Esophagus muscularis mucosa (tissue), 4 donors: Measurements from ENCODE around the gene USPL1. TPM values are rescaled to one million over a fixed set of nuclear protein-coding genes. Genes with fewer than 3 reads are reported as not detected.
A peak's percentile ranks its signal among the peaks of the same experiment; 100 is the strongest.

ENCODE experiments used
- DNase-seq: peaks from one replicate; pipeline ENCODE4 v3.0.0-alpha.2; 2017; ENCODE audit errors: extremely low spot score
- H3K27ac ChIP-seq, 4 donors: fragments of 200-600 bp; sonication (generic); replicated peaks in 1 of 4; 1 replicate in 3 of 4; 2 replicates in 1 of 4; pipeline ENCODE4 v1.5.1; 2016 to 2019; ENCODE audit warnings: mild to moderate bottlenecking in 1 of 4
- H3K27me3 ChIP-seq, 4 donors: fragments of 200-600 bp; sonication (generic); one replicate each; pipeline versions ENCODE4 v1.5.1 to v1.6.0; 2016 to 2019
- H3K36me3 ChIP-seq, 4 donors: fragments of 200-600 bp; sonication (generic); one replicate each; pipeline ENCODE4 v1.5.1; 2016 to 2019
- H3K4me1 ChIP-seq, 4 donors: fragments of 200-600 bp; sonication (generic); one replicate each; pipeline ENCODE4 v1.5.1; 2016 to 2019
- H3K4me3 ChIP-seq, 4 donors: fragments of 200-600 bp; sonication (generic); 1 replicate in 2 of 4; 2 replicates in 2 of 4; pipeline ENCODE4 v1.5.1; 2016 to 2019; ENCODE audit warnings: mild to moderate bottlenecking in 4 of 4, moderate library complexity in 1 of 4
- H3K9me3 ChIP-seq, 4 donors: fragments of 200-600 bp; sonication (generic); 1 replicate in 3 of 4; 2 replicates in 1 of 4; pipeline ENCODE4 v1.5.1; 2016 to 2019
- CTCF ChIP-seq, 3 experiments: fragments of 200-600 bp in 2 of 3; fragments of 450-650 bp in 1 of 3; sonication (generic) in 2 of 3; IDR thresholded peaks; one replicate each; pipeline ENCODE4 v1.5.1; 2017 to 2019; ENCODE audit warnings: antibody characterized with exemption in 3 of 3, mild to moderate bottlenecking in 2 of 3, moderate library complexity in 1 of 3
- EP300 ChIP-seq: sonication (generic); formaldehyde crosslinking; IDR thresholded peaks from one replicate; pipeline ENCODE4 v1.6.1; 2017; ENCODE audit warnings: antibody characterized with exemption
- POLR2A ChIP-seq: fragments of 450-650 bp; IDR thresholded peaks from one replicate; pipeline ENCODE4 v1.6.1; 2017; ENCODE audit warnings: antibody characterized with exemption, moderate library complexity, mild to moderate bottlenecking, low read depth
- POLR2AphosphoS5 ChIP-seq, 2 donors: sonication (generic); formaldehyde crosslinking; IDR thresholded peaks; one replicate each; pipeline ENCODE4 v1.6.1; 2017; ENCODE audit warnings: antibody characterized with exemption in 2 of 2
- WGBS: methylation state at CpG from one replicate; pipeline ENCODE4 v1.1.5; 2018; 5-methylcytosine and 5-hydroxymethylcytosine counted together
- intact Hi-C: fragments of 100-400 bp; cut with DNase I; formaldehyde crosslinking; loops from one replicate; pipeline ENCODE4 v1.15.1; 2023
- total RNA-seq, 4 donors: library from RNA; depleted of rRNA; stranded (reverse); fragments of >200 nt; gene quantifications; one replicate each; pipeline versions ENCODE4 v1.1.0 to v1.2.1, GENCODE V29; 2016

USPL1 gene
- total RNA-seq, 4 donors from 2014 or later = 13.2 to 21.6 (median 19.4) TPM

GRCh38 chr13:30687601-30688000 is 69.9 kb downstream of the USPL1 start:
- no peak overlapping the region for H3K4me3 ChIP-seq
- no peaks in the 10 kb centered on the region for H3K36me3 ChIP-seq
- peaks cover 0 to 15% (median 6%) of the 10 kb centered on the region in 4 donors for H3K4me1 ChIP-seq
- H3K9me3 ChIP-seq = no peaks in the 10 kb centered on the region
- TF ChIP-seq POLR2A (no peak), EP300 (no peak), CTCF (IDR thresholded peaks at IDR 0.05) (no peak), POLR2AphosphoS5 (IDR thresholded peaks at IDR 0.05) (no peak)
- H3K27ac ChIP-seq = no peak overlapping the region
- intact Hi-C loops = no loop called here
- H3K27me3 ChIP-seq = no peaks in the 10 kb centered on the region
- DNase-seq = no peak
- WGBS = 92% methylated on average over 3 of the region's 3 CpGs

GRCh38 chr13:30689752-30690151 is 72.0 kb downstream of the USPL1 start:
- H3K27me3 ChIP-seq = no peaks in the 10 kb centered on the region
- no peak for TF ChIP-seq POLR2AphosphoS5 (IDR thresholded peaks at IDR 0.05)
- TF ChIP-seq EP300 = no peak
- TF ChIP-seq POLR2A = no peak
- TF ChIP-seq CTCF (IDR thresholded peaks at IDR 0.05) = no peak
- no peaks in the 10 kb centered on the region for H3K36me3 ChIP-seq
- no peak for DNase-seq
- peak overlapping the region; percentile 62 to 76 (median 64) for H3K27ac ChIP-seq
- no peaks in the 10 kb centered on the region for H3K9me3 ChIP-seq
- H3K4me3 ChIP-seq = peak overlapping the region; percentile 43 to 64 (median 55)
- peaks cover 0 to 15% (median 6%) of the 10 kb centered on the region in 4 donors for H3K4me1 ChIP-seq
- WGBS = 90% methylated on average over 12 of the region's 14 CpGs
- intact Hi-C loops = no loop called here

GRCh38 chr13:30690282-30691188 is 72.8 kb downstream of the USPL1 start:
- H3K27ac ChIP-seq = peak overlapping the region; percentile 62 to 76 (median 64)
- peak; percentile 93 for DNase-seq
- H3K9me3 ChIP-seq = no peaks in the 10 kb centered on the region
- intact Hi-C loops = no loop called here
- WGBS = 36% methylated on average over 17 of the region's 21 CpGs
- peak overlapping the region; percentile 43 to 64 (median 55) for H3K4me3 ChIP-seq
- no peaks in the 10 kb centered on the region for H3K27me3 ChIP-seq
- H3K36me3 ChIP-seq = no peaks in the 10 kb centered on the region
- TF ChIP-seq POLR2AphosphoS5 (IDR thresholded peaks at IDR 0.05) = peak; percentile 77 to 80
- TF ChIP-seq POLR2A = no peak
- H3K4me1 ChIP-seq = peaks cover 0 to 15% (median 7%) of the 10 kb centered on the region in 4 donors

GRCh38 chr13:30692113-30692512 is 74.4 kb downstream of the USPL1 start:
- Histone ChIP-seq H3K27me3 (no peaks in the 10 kb centered on the region), H3K4me3 (no peak overlapping the region), H3K27ac (no peak overlapping the region), H3K4me1 (peaks cover 5 to 31% (median 21%) of the 10 kb centered on the region in 4 donors), H3K9me3 (no peaks in the 10 kb centered on the region), H3K36me3 (no peaks in the 10 kb centered on the region)
- intact Hi-C loops = no loop called here
- TF ChIP-seq POLR2A (no peak), POLR2AphosphoS5 (IDR thresholded peaks at IDR 0.05) (no peak), CTCF (IDR thresholded peaks at IDR 0.05) (no peak), EP300 (no peak)
- 89% methylated on average over 1 of the region's 1 CpG for WGBS
- no peak for DNase-seq
